Fibroblast of skin of right quadriceps (primary cell): ENCODE measurements around the gene KRT34.
"Not testable (repeated sequence)": the region's sequence is repeated elsewhere in the genome, so short reads cannot be mapped to it uniquely, and the experiment has no call there.

ENCODE experiments used
- DNase-seq: peaks from one replicate; pipeline ENCODE4 v3.0.0-alpha.2; 2013

KRT34 gene

GRCh38 chr17:41360296-41360995 is 21.7 kb downstream of the KRT34 start:
- DNase-seq, result peak; percentile 77

GRCh38 chr17:41354536-41354935 is 27.6 kb downstream of the KRT34 start:
- DNase-seq, result no peak

DNA sequence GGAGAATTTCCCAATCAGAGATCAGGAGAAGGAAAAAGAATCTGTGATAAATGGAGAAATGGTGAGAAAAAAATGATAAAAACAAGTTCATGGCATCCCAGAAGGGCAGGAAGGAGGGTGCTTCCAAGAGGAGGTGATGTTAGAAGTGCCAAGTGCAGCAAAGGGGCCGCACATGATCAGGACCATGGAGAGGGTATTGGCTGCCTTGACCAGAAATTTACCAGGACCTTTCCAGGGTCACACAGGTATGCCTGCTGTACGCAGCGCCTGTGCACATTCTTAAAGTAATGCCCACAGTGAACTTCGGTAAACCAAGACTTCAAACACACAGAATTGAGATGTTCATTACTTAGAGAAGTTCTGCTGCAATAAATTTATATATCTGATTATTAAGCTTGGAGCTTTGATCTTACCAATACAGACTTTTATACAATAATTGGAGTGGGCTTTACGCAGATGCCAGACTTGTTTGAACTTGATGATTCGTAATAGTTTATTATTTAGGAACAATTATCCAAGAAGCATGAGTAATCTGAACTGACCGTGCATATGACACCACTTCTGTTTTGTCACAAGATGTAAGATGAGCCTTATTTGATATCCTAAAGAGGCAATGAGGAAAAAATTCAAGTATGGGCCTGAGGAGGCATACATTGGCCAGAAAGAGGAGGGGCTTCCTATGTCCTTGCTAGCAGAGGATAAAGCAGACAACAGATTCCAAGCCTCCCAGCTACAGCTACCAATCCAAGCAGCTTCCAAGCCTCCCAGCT is 29.3 kb downstream of the KRT34 start:
- no peak for DNase-seq

GRCh38 chr17:41351177-41351576 is 30.9 kb downstream of the KRT34 start:
- no peak for DNase-seq

DNA sequence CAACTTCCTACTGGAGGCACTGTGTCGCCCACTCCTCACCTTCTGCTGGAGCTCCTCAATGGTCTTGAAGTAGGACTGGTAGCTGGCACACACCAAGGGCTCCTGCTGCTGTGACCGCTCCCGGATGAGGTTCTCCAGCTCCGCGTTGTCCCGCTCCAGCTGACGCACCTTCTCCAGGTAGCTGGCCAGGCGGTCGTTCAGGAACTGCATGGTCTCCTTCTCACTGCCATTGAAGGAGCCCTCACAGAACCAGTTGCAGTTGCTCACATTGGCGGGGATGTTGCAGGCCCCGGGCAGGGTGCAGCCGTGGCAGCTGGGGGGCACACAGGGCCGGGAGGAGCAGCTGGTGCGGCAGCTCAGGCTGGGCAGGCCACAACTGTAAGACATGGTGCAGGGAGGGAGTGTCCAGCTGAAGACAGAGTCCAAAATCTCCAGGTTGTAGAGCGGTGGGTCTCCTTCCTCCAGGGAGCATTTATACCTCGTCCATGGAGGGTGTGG is 31.7 kb downstream of the KRT34 start, which contains the start of gene KRT33A:
Gene KRT33A, minus strand, starts transcription at position 448 of the 498 bp plus-strand sequence. Its CDS starts 61 bp downstream, at position 387.
- not testable (repeated sequence) for DNase-seq

- DNase-seq, result no peak
Observed at GRCh38 chr17:41347869-41348760, 34.0 kb downstream of the KRT34 start.

GRCh38 chr17:41346421-41346820 is 35.7 kb downstream of the KRT34 start:
- not testable (repeated sequence) for DNase-seq

GRCh38 chr17:41345992-41346391 is 36.1 kb downstream of the KRT34 start:
- no peak for DNase-seq

DNA sequence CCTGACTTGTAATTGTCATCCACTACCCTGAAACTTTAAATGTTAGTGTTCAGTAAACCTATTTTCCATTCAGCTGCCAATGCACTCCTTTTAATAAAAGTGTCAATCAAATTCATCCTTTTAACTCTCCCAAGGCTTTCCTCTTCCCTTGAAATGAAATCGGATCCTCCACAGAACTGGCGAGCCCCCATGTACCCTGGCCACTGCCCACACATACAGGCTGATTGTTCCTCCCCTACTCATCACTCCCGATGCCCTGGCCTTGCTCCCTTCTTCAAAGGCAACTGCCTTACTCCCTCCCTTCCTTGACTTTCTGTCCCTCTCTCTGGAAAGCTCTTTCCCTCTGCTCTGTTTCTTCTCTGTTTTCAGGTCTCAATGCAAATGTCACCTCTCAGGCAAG is 39.1 kb downstream of the KRT34 start:
- DNase-seq, result no peak

DNA sequence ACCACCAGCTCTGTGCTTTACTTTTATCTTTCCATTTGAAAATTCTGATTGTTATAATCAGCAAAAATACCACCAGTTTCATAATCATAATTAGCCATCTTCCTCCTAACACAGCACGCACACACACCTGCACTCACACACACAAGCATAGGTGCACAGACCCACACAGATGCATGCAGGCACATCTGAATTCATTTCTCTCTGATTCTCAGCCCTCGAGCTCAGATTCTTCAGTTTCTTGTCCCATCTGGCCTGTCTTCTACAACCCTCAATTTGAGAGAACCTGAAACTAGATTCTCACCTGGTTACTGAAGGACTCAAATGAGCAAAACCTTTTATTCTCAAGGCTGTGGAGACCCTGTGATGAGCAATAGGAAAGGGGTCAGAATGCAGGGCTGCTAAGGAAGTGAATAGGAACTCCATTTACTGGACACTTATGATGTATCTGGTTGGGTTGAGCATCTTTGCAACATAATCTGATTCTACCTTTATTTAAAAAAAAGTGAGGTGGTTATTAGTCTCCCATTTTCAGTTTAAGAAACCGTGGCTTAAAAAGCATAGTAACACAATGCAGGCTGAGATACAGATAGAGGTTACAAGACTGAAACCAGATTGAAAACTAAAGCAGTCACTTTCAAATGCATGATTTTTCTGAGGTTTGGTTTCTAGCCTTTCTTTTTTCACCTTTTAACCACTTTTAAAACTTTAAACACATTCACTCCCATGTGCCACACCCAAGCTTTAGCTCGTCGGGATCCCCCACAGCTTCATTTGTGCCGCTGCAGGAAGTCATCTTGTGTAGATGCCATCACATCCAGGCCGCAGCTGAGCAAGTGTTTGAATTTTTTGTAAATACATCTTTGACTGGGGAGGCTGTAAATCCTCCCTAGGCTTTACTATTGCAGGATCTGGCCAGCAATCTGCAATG is 40.9 kb downstream of the KRT34 start:
- DNase-seq, result no peak

DNA sequence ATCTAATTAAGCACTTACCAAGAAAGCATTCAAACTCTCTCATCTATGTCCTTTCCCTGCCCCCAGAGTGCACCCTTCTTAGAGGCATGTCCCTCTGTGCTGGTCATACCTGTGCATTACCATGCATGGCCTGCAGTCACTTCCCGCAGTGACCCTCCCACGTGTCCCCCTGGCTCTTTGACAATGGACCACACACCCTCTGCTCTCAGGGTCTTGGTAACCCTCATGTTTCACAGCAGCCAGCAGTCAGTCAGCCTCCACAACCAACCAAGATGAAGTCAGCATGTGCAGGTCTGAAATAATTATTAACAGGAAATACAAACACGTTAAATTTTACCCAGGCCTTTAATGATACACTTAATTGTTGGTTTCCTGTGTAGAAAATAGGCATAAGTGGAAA is 41.6 kb downstream of the KRT34 start:
- no peak for DNase-seq

DNA sequence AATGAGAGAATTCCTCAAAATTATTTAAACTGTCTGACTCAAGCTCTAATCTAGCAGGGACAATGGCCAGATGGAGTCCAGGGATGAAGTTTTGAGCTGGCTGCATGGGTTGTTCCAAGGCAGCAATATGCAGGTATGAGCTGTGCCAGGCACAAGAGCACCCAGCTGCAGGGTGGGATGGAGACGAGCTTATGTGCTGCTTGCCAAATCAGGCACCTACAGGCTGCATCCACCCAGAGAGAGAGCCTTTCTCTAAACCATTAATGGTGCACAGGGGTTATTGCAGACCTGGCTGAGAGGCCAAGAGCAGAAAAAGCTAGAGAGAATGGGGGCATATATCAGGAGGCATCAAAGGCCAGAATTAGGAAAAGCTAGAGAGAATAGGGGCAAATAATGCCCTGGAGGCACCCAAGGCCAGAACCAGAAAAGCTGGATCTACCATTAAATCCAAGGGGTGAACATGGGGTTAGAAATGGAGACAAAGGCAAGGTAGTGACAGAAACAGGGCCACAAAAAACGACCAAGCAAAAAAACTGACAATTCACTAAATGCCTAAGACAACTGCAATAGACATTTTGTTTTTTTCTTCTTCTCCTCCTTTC is 42.4 kb downstream of the KRT34 start:
- no peak for DNase-seq

- peak; percentile 5 for DNase-seq
Observed at GRCh38 chr17:41338961-41339485, 43.1 kb downstream of the KRT34 start.

DNA sequence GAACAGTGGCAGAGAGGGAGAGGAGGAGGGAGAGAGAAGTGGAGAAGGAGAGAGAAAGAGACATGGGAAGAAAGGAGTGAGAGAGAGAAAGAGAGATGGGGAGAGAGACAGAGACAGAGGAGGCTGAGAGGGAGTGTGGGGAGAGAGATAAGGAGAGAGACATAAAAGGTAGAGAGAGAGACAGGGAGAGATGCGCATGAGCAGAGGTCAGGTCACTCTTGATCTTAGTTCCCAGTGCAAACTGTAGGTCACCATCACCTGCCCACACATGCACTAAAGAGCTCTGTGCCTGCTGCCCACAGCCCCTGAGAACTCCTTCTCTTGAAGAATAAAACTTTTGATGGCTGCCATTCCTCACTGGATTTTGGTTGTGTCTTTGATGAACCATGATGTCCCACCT is 46.4 kb downstream of the KRT34 start:
- no peak for DNase-seq

DNA sequence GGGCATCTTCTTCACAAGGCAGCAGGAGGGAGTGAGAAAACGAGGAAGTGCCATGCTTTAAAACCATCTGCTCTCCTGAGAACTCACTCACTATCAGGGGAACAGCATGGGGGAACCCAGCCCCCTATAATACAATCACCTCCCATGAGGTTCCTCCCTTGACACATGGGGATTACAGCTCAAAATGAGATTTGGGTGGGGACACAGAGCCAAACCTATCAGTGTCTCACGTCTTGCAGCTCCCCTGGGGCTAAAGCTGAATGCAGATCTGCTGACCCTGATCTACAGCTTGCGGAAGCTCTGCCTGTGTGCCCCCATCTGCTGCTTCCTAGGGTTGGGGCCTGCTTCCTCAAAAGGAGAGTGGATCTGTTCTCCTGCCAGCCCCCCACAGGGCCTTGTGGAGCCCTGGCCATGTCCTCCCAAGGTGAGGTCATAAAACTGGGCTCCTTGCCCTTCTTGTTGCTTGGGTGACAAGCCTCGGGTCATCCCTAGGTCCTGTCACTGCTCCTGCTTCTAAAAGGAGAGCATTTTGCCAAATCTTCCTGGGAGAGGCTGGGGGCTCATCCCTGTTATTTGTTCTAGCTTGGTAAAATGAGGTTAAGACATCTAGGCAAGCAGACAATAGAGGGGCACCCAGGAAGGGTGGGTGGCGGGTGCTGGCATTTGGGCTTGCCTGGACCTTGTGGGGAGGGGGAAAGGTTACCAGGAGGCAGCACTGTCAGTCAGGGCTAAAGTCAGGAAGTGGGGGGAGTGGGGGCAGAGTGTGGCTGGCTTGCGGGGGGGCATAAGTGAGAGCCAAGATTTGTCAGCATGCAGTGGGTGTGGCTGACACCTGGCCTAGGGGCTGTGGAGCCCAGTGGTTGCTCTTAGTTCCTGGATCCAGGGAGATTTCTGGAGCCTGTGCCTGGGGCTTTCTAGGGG is 47.5 kb downstream of the KRT34 start:
- DNase-seq, result no peak

GRCh38 chr17:41333836-41334235 is 48.3 kb downstream of the KRT34 start:
- DNase-seq, result no peak

DNA sequence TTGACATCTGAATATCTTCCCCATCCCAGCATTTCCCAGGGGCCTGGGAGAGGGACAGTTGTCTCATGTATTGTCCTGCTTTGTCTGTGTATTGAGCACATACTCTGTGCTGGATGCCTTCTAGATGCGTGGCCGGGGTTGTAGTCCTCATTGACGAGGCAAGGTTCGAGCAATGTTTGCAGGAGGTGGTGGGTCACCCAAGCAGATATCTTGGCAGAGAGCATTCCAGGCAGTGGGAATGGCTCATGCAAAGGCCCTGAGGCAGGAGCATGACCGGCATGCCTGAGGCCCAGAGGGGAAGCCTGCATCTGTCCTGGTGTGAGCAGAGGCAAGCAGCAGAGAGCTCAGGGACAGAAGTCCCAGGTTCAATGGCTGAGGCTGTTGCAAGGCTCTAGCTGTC is 49.0 kb downstream of the KRT34 start:
- no peak for DNase-seq

DNA sequence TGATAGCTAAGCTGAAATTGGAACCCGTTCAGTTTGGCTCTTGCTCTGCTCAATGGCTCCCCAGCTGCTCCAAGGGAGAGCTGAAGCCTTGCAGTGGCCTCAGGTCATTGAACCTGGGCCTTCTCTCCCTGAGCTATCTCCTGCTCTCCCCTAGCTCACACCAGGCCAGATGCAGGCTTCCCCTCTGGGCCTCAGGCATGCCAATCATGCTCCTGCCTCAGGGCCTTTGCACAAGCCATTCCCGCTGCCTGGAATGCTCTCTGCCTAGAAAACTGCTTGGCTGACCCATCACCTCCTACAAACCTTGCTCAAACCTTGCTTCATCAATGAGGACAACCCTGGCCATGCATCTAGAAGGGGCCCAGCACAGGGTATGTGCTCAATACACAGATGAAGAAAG is 49.9 kb downstream of the KRT34 start:
- no peak for DNase-seq

DNA sequence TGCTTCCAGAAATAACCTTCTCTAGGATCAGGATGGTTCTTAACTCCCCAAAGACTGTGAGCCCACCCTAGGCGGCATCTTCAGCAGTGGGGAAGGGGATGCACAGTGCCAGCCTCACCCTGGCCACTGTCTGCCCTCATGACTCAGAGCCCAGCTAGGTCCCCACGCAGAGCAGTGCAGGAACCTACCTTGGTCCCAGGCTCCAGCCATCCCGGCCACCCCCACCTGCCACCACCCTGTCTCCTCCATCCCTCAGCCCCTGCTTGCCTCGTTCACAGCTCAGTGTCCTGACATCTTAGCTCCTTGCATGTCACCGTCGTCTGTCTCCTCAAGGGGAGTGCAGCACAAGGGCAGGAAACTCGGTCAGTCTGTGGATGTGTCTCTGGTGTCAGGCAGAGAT is 50.5 kb downstream of the KRT34 start:
- DNase-seq, result no peak

GRCh38 chr17:41329279-41329948 is 52.7 kb downstream of the KRT34 start:
- DNase-seq, result peak; percentile 51
